ENCODE data around the gene CLASP2. TPM values are rescaled to one million over a fixed set of nuclear protein-coding genes. Genes with fewer than 3 reads are reported as not detected.
"Not testable (repeated sequence)": the region's sequence is repeated elsewhere in the genome, so short reads cannot be mapped to it uniquely, and the experiment has no call there.

The CLASP2 gene
- total RNA-seq: 100 to 1,000 TPM in 1 of 3 donors, 10 to 100 TPM in 2; 93.8 to 109 (median 99.3) TPM
- total RNA-seq (2013): 126 TPM

GRCh38 chr3:33717866-33718594 is at the start of gene CLASP2:
TSS of gene CLASP2 (minus strand) at chr3:33718254. CDS start at chr3:33718002, 252 bp downstream.
- Histone ChIP-seq H3K27ac (ENCODE audit: low read length) (peak within 1 kb of the TSS; percentile 93), H3K27me3 (ENCODE audit: control insufficient read depth, insufficient read depth, low read length) (no peaks in the 10 kb centered on the region), H3K4me1 (ENCODE audit: control insufficient read depth, insufficient read depth, low read length) (peaks cover 13% of the 10 kb centered on the region), H3K36me3 (ENCODE audit: control insufficient read depth, insufficient read depth, low read length) (no peaks in the 10 kb centered on the region), H3K4me3 (ENCODE audit: low read length) (peak within 1 kb of the TSS; percentile 64), H3K9me3 (ENCODE audit: control insufficient read depth, insufficient read depth, low read length) (no peaks in the 10 kb centered on the region)
- ATAC-seq (peak; percentile 81 to 91 (median 87)), DNase-seq (peak; percentile 85 to 94)
- no peak within 1 kb of the TSS for H3K4me3 Mint-ChIP-seq
- peaks cover 4 to 20% of the 10 kb centered on the region in 2 donors for H3K27me3 Mint-ChIP-seq (ENCODE audit: low read depth in 2 of 2)
- no peak for TF ChIP-seq CTCF (IDR thresholded peaks at IDR 0.05)
- no peaks in the 10 kb centered on the region for H3K36me3 Mint-ChIP-seq
- WGBS (ENCODE audit: insufficient coverage): under 1% methylated on average over 68 of the region's 68 CpGs
- intact Hi-C loops (cut with micrococcal nuclease): loop anchor here (1.0 to 5.0 kb wide), 3 partner anchors 59 to 276 kb away; partner anchors contain the start of genes PDCD6IP and UBP1
- H3K9me3 Mint-ChIP-seq: no peaks in the 10 kb centered on the region
- H3K4me1 Mint-ChIP-seq: peaks cover 6 to 10% of the 10 kb centered on the region in 2 donors
- no peak within 1 kb of the TSS for H3K27ac Mint-ChIP-seq

- Histone ChIP-seq H3K36me3 (ENCODE audit: control insufficient read depth, insufficient read depth, low read length) (no peaks in the 10 kb centered on the region), H3K9me3 (ENCODE audit: control insufficient read depth, insufficient read depth, low read length) (peaks cover 7% of the 10 kb centered on the region), H3K4me3 (ENCODE audit: low read length) (no peak overlapping the region), H3K27ac (ENCODE audit: low read length) (no peak overlapping the region), H3K27me3 (ENCODE audit: control insufficient read depth, insufficient read depth, low read length) (no peaks in the 10 kb centered on the region), H3K4me1 (ENCODE audit: control insufficient read depth, insufficient read depth, low read length) (no peaks in the 10 kb centered on the region)
- Mint-ChIP-seq H3K27me3 (ENCODE audit: low read depth in 2 of 2) (peaks cover 0 to 9% of the 10 kb centered on the region in 2 donors), H3K4me3 (no peak overlapping the region), H3K9me3 (peaks cover 6 to 9% of the 10 kb centered on the region in 2 donors), H3K27ac (no peak overlapping the region), H3K4me1 (no peaks in the 10 kb centered on the region), H3K36me3 (peaks cover 5% of the 10 kb centered on the region)
- intact Hi-C loops (cut with micrococcal nuclease): no loop called here
- ATAC-seq (no peak), DNase-seq (no peak)
- TF ChIP-seq CTCF (IDR thresholded peaks at IDR 0.05): no peak
- 91% methylated on average over 2 of the region's 2 CpGs for whole genome bisulfite sequencing (ENCODE audit: insufficient coverage)
These were observed 40.8 kb upstream of the CLASP2 start for GRCh38 chr3:33758864-33759263.

- Mint-ChIP-seq H3K4me3 (no peak overlapping the region), H3K9me3 (peaks cover 6 to 9% of the 10 kb centered on the region in 2 donors), H3K36me3 (peaks cover 5% of the 10 kb centered on the region), H3K27ac (no peak overlapping the region), H3K4me1 (no peaks in the 10 kb centered on the region), H3K27me3 (ENCODE audit: low read depth in 2 of 2) (peaks cover 0 to 10% of the 10 kb centered on the region in 2 donors)
- Histone ChIP-seq H3K9me3 (ENCODE audit: control insufficient read depth, insufficient read depth, low read length) (peaks cover 7% of the 10 kb centered on the region), H3K4me1 (ENCODE audit: control insufficient read depth, insufficient read depth, low read length) (no peaks in the 10 kb centered on the region), H3K36me3 (ENCODE audit: control insufficient read depth, insufficient read depth, low read length) (no peaks in the 10 kb centered on the region), H3K4me3 (ENCODE audit: low read length) (no peak overlapping the region), H3K27me3 (ENCODE audit: control insufficient read depth, insufficient read depth, low read length) (no peaks in the 10 kb centered on the region), H3K27ac (ENCODE audit: low read length) (no peak overlapping the region)
- TF ChIP-seq CTCF (IDR thresholded peaks at IDR 0.05): no peak
- no peak for ATAC-seq
- DNase-seq: no peak
- intact Hi-C loops (cut with micrococcal nuclease): no loop called here
These were observed 40.2 kb upstream of the CLASP2 start for GRCh38 chr3:33758281-33758680.

GRCh38 chr3:33754391-33754790 is 36.3 kb upstream of the CLASP2 start:
- DNase-seq; H3K4me1 Mint-ChIP-seq; H3K4me3 ChIP-seq (ENCODE audit: low read length); H3K27me3 ChIP-seq (ENCODE audit: control insufficient read depth, insufficient read depth, low read length); H3K27ac ChIP-seq (ENCODE audit: low read length); H3K4me3 Mint-ChIP-seq; H3K36me3 ChIP-seq (ENCODE audit: control insufficient read depth, insufficient read depth, low read length); intact Hi-C loops (cut with micrococcal nuclease); H3K9me3 Mint-ChIP-seq; H3K36me3 Mint-ChIP-seq; H3K27ac Mint-ChIP-seq; ATAC-seq; H3K9me3 ChIP-seq (ENCODE audit: control insufficient read depth, insufficient read depth, low read length); H3K4me1 ChIP-seq (ENCODE audit: control insufficient read depth, insufficient read depth, low read length): not testable (repeated sequence)
- peaks cover 11 to 14% of the 10 kb centered on the region in 2 donors for H3K27me3 Mint-ChIP-seq (ENCODE audit: low read depth in 2 of 2)
- 93% methylated on average over 1 of the region's 1 CpG for WGBS (ENCODE audit: insufficient coverage)
